Globus pallidus (tissue), 1 donor: ENCODE measurements around the gene SKIL.
"Not testable (repeated sequence)": the region's sequence is repeated elsewhere in the genome, so short reads cannot be mapped to it uniquely, and the experiment has no call there.

Experiments used
- DNase-seq: peaks from one replicate; pipeline ENCODE4 v3.0.0-alpha.2; 2015; ENCODE audit warnings: low spot score

SKIL gene, protein sequence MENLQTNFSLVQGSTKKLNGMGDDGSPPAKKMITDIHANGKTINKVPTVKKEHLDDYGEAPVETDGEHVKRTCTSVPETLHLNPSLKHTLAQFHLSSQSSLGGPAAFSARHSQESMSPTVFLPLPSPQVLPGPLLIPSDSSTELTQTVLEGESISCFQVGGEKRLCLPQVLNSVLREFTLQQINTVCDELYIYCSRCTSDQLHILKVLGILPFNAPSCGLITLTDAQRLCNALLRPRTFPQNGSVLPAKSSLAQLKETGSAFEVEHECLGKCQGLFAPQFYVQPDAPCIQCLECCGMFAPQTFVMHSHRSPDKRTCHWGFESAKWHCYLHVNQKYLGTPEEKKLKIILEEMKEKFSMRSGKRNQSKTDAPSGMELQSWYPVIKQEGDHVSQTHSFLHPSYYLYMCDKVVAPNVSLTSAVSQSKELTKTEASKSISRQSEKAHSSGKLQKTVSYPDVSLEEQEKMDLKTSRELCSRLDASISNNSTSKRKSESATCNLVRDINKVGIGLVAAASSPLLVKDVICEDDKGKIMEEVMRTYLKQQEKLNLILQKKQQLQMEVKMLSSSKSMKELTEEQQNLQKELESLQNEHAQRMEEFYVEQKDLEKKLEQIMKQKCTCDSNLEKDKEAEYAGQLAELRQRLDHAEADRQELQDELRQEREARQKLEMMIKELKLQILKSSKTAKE

GRCh38 chr3:170357176-170358041 lies at the start of gene SKIL:
TSS of gene SKIL (plus strand) at chr3:170357715. CDS start at chr3:170360332, 2,617 bp downstream.
- peak; percentile 94 for DNase-seq

DNA sequence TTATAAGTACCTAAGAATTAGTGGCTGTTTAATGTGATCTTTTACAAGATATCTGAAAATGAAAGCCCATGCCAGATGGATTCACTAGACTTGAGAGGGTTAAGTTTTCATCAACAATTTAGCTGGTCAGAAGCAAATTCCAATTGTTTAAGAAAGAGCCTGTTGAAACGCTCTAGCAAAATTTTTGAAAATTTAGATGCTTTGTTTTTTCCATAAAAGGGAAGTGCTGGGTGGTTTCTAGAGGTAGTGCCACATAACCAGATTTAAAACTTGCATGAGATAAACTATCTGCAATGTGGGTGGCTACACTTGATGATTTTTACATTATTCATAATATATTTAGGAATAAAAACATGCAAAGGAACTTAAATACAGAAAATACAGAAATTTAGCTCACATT lies 48.5 kb upstream of the SKIL start:
- DNase-seq, result no peak

GRCh38 chr3:170317954-170318353 lies 39.6 kb upstream of the SKIL start:
- no peak for DNase-seq

GRCh38 chr3:170320461-170321121 lies 36.9 kb upstream of the SKIL start:
- no peak for DNase-seq

- DNase-seq, result no peak
Observed at GRCh38 chr3:170321321-170322034, 36.0 kb upstream of the SKIL start.

DNA sequence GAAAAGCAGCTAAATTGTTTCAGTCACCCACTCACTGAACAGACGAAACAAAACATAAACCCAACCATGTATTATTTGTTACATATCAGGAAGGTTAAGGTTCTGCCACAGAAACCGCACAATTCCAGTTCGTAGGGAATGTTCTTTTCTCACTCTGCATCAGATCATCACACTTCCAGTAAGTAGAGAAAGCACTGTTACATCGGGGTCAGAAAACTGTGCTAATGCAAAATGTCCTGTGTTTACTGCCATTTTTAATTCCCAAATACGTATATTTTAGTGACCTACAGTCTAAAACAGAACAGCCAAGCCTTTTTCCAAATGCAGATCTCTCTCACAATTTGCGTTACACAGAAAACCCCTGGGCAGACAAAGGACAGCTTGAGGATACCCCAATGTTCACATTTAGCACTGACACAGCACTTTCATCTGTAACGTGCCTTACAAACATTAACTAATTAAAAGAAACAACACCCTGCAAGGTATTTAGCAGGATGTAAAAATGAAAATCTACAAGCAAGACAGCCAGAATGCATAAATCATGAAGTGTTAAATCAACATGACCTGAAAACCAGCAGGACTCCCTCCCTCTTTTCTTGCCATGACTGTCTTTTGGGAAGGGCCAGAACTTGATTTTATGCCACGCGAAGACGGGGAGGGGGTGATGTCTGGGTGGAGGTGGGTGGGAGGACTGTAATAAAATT lies 34.8 kb upstream of the SKIL start:
- DNase-seq, result no peak

GRCh38 chr3:170323331-170323730 lies 34.2 kb upstream of the SKIL start:
- DNase-seq, result no peak

- no peak for DNase-seq
Observed at GRCh38 chr3:170324962-170325361, 32.6 kb upstream of the SKIL start.

- no peak for DNase-seq
Observed at GRCh38 chr3:170327040-170327808, 30.3 kb upstream of the SKIL start.

- not testable (repeated sequence) for DNase-seq
Observed at GRCh38 chr3:170327868-170328548, 29.5 kb upstream of the SKIL start.

DNA sequence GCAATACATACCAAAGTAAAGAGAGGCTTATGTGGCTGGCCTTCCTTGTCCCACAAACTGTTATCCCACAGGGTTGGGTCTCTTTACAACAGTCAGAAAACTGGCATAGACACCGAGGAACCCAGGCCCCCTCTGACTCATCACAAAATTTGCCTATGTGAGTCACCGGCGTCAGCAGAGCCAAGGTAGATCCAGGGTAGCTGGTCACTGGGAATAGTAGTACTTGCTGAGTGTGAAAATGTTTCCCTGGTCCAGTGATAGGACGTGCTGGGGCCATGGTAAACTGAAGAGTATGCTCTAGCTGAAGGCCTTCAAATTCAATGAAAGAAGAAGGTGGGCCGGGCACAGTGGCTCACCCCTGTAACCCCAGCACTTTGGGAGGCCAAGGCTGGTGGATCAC lies 27.1 kb upstream of the SKIL start:
- DNase-seq, result no peak

- DNase-seq, result no peak
Observed at GRCh38 chr3:170331143-170331542, 26.4 kb upstream of the SKIL start.

DNA sequence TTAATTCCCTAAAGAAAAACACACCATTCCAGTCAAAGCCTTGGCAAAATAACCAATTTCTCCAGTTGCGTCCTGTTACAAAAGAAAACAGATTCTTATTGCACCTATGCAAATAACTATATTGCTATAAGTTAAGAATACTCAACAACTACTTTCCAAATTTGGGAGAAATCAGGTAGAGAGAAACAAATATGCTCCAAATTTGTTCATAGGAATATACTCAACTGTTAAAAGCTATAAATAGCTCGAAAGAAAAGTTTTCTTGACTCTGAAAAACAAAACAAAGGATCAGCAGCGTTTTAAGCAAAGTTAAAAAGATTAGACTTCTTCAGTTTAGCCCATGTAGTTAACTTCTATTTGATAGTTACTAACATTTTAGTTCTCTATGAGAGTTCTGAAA lies 20.1 kb upstream of the SKIL start:
- no peak for DNase-seq

DNA sequence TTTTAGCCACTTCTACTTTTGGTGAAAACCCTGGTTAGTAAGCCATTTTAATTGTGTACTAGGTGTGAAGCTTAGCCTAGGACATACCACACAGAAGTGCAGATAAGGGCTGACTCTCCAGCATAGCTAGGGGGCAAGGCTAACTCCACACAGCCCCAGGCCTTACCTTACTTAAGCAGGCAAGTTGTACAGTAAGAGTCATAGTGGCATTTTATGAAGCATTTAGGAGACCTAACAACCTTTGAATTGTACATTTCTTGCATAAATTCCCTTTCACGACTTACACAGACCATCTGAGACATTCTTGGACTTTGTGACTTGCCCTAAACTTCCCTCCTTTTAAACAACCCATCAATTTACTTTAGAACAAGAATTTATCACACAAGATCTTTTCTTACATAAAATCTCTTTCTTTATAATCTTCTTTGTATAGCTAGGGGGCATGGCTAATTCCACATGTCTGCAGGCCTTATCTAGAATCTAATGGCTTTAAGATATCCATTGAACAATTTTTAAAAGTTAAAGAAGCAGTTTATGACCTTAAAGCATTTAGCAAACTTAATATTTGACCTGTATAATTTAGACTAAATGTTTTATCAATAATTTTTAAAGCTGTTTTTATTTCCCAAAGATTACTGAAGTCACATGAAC lies 18.7 kb upstream of the SKIL start:
- no peak for DNase-seq

DNA sequence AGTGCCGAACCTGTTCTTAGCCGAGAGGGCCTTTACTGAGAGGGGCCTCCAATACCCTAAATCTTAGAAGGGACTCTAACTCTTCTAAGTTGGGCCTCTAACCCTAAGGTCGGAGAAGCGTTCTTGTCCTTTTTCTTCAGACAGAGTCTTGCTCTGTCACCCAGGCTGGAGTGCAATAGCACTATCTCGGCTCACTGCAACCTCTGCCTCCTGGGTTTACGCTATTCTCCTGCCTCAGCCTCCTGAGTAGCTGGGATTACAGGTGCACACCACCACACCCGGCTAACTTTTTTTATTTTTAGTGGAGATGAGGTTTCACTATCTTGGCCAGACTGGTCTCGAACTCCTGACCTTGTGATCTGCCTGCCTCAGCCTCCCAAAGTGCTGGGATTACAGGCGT lies 15.2 kb upstream of the SKIL start:
- not testable (repeated sequence) for DNase-seq

DNA sequence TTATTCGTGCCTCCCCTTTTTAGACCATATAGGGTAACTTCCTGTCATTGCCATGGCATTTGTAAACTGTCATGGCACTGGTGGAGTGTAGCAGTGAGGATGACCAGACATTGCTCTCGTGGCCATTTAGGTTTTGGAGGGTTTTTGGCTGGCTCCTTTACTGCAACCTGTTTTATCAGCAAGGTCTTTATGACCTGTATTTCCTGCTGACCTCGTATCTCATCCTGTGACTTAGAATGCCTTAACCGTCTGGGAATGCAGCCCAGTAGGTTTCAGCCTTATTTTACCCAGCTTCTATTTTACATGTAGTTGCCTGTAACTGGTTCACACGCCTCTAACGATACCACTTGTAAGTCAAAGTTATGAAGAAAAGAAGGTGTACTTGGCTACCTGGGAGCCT lies 13.7 kb upstream of the SKIL start:
- not testable (repeated sequence) for DNase-seq

- DNase-seq, result no peak
Observed at GRCh38 chr3:170344971-170345370, 12.5 kb upstream of the SKIL start.

GRCh38 chr3:170346481-170347392 lies 10.8 kb upstream of the SKIL start:
- no peak for DNase-seq
